KMS-11 (cell line): Measurements from ENCODE around the gene BLNK.

ENCODE experiments used
- H2AFZ ChIP-seq: fragments of 200-600 bp; sonication (generic); 2 replicates; pipeline ENCODE4 v1.6.1; 2016; ENCODE audit warnings: antibody characterized with exemption, mixed run types, low read depth
- H3K27ac ChIP-seq: fragments of 200-600 bp; sonication (generic); 2 replicates; pipeline ENCODE4 v1.6.1; 2016; ENCODE audit warnings: mild to moderate bottlenecking, mixed run types
- H3K27me3 ChIP-seq: fragments of 200-600 bp; sonication (generic); 2 replicates; pipeline ENCODE4 v1.6.1; 2017; ENCODE audit warnings: mild to moderate bottlenecking, low read depth, mixed run types, moderate library complexity; ENCODE audit not compliant: insufficient read depth
- H3K36me3 ChIP-seq: fragments of 200-600 bp; sonication (generic); 2 replicates; pipeline ENCODE4 v1.6.1; 2017; ENCODE audit warnings: mild to moderate bottlenecking, mixed run types; ENCODE audit not compliant: insufficient read depth
- H3K4me1 ChIP-seq: fragments of 200-600 bp; sonication (generic); 2 replicates; pipeline ENCODE4 v1.6.1; 2016; ENCODE audit warnings: mild to moderate bottlenecking, low read depth, mixed run types; ENCODE audit not compliant: poor library complexity, severe bottlenecking
- H3K4me2 ChIP-seq: fragments of 200-600 bp; sonication (generic); 2 replicates; pipeline ENCODE4 v1.7.0; 2016; ENCODE audit warnings: mild to moderate bottlenecking, mixed run types
- H3K4me3 ChIP-seq: fragments of 200-600 bp; sonication (generic); IDR thresholded peaks from 2 replicates; pipeline ENCODE4 v1.6.1; 2017; ENCODE audit warnings: low read depth, low read length, mixed read lengths; ENCODE audit not compliant: insufficient read depth
- H3K79me2 ChIP-seq: fragments of 200-600 bp; sonication (generic); 2 replicates; pipeline ENCODE4 v1.6.1; 2016; ENCODE audit warnings: low read depth, mixed run types; ENCODE audit not compliant: insufficient read depth
- H3K9ac ChIP-seq: fragments of 200-600 bp; sonication (generic); 2 replicates; pipeline ENCODE4 v1.6.1; 2016; ENCODE audit warnings: mild to moderate bottlenecking, mixed run types
- H4K20me1 ChIP-seq: fragments of 200-600 bp; sonication (generic); 2 replicates; pipeline ENCODE4 v1.6.1; 2016; ENCODE audit warnings: mild to moderate bottlenecking, mixed run types; ENCODE audit not compliant: insufficient read depth
- TF ChIP-seq, protein P1 (sequence below): fragments of 200-600 bp; sonication (generic); conservative IDR thresholded peaks from 2 replicates; pipeline ENCODE4 v1.6.1; 2017; ENCODE audit warnings: low read depth, mild to moderate bottlenecking, antibody characterized with exemption, low read length, moderate library complexity, mixed read lengths

The BLNK gene

DNA sequence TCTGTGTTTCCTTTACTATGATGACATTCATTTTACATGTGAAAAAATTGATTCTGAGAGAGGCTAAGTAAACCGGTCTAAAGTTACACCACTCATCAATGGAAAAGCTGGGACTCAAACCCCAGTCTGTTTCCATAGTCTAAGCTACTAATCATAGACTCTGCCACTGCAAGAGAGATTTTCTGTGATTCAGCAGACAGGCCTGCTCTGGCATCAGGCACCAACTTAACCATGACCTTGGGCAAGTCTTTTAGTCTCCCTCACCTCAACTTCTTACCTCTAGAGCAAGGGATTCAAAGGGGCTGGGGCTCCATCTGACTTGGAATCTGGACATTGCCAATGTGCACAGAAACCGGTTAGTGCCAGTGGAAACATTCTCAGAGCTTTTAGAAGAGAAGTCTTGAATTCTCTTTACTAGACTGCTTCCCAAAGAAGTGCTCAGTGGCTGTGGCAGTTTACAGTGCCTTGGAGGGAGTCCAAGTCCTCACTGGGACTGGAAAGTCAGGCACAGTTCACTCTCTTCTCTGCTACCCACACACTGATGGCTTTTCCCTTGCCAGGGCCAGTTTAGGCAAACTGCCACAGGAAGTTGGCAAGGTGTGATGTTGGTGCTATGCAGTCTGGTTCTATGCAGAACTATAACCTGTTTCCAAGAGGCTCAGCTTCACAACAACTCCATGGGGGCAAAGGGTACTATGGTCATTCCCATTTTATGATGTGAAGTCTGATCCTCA is 4.5 kb upstream of the BLNK start:
- H2AFZ ChIP-seq, result no peak overlapping the region
- H3K4me2 ChIP-seq, result no peak overlapping the region
- H4K20me1 ChIP-seq, result no peaks in the 10 kb centered on the region
- H3K4me3 ChIP-seq, result no peak overlapping the region
- H3K36me3 ChIP-seq, result no peaks in the 10 kb centered on the region
- no peak overlapping the region for H3K27ac ChIP-seq
- TF ChIP-seq, protein P1, sequence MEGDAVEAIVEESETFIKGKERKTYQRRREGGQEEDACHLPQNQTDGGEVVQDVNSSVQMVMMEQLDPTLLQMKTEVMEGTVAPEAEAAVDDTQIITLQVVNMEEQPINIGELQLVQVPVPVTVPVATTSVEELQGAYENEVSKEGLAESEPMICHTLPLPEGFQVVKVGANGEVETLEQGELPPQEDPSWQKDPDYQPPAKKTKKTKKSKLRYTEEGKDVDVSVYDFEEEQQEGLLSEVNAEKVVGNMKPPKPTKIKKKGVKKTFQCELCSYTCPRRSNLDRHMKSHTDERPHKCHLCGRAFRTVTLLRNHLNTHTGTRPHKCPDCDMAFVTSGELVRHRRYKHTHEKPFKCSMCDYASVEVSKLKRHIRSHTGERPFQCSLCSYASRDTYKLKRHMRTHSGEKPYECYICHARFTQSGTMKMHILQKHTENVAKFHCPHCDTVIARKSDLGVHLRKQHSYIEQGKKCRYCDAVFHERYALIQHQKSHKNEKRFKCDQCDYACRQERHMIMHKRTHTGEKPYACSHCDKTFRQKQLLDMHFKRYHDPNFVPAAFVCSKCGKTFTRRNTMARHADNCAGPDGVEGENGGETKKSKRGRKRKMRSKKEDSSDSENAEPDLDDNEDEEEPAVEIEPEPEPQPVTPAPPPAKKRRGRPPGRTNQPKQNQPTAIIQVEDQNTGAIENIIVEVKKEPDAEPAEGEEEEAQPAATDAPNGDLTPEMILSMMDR, result no peak
- H3K9ac ChIP-seq, result no peak overlapping the region
- H3K79me2 ChIP-seq, result no peaks in the 10 kb centered on the region
- H3K4me1 ChIP-seq, result peaks cover 14% of the 10 kb centered on the region
- H3K27me3 ChIP-seq, result no peaks in the 10 kb centered on the region

DNA sequence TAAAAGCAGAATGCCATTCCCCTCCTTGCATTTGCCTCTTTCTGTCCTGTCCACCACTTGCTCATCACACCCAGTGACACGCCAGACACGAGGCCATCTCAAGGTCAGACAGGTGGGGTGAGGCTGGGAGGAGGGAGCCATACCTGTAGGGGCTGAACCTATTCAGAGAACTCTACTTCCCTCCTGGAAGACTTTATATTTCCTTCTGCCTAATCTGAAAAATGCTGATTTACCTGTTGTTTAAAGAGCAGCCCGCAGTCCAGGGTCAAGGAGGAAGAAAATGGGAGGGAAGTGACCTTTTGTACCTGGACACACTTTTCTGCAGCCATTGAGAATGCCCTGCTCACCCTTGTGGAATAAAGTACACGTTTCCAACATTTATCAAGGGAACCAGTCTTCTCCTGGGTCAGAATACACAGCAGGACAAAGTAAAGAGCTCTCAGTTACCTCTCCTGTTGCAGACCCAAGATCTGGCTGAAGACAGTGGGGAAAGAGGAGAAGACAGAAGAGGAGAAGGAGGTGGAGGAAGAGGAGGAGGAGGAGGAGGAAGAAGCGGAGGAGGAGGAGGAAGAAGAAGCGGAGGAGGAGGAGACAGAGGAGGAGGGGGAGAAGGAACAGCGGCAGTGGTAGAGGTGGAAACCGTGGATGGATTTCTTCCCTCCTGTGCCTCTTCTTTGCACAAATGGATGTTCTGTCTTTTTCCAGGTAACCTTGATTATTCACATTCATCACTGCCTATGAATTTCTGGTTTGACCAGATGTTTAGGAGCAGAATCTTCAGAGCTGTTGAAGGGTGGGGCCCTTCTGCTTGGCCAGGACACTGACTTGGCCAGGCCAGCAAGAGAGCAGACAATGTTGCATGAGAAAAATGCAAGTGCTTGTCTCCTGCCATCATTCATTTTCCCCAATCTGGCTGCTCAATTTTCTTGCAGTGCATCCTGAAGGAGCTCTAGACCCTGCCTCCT is 1.2 kb upstream of the BLNK start:
- TF ChIP-seq, protein P1, result no peak
- peaks cover 18% of the 10 kb centered on the region for H3K4me1 ChIP-seq
- H2AFZ ChIP-seq, result no peak overlapping the region
- H3K4me3 ChIP-seq, result no peak overlapping the region
- no peaks in the 10 kb centered on the region for H4K20me1 ChIP-seq
- H3K79me2 ChIP-seq, result no peaks in the 10 kb centered on the region
- H3K27me3 ChIP-seq, result no peaks in the 10 kb centered on the region
- H3K36me3 ChIP-seq, result no peaks in the 10 kb centered on the region
- H3K27ac ChIP-seq, result no peak overlapping the region
- no peak overlapping the region for H3K4me2 ChIP-seq
- no peak overlapping the region for H3K9ac ChIP-seq

DNA sequence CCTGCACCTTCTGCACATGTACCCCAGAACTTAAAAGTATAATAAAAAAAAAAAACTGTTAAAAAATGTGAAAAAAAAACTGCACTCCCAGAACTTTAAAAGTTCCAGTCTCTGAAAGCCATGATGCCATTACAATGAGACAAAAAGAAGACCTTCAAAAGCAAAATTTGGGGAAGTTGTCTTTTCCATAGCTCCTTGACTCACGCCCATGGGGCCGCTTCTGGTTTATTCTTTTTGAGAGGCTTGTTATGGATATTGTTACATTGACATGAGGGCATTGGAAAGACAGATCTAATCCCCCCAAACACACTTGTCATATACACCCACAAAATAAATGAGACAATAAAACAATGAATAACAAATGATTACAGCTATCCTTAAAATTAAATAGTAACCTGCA is 798 bp downstream of the BLNK start:
- Histone ChIP-seq H3K4me1 (peaks cover 18% of the 10 kb centered on the region), H4K20me1 (no peaks in the 10 kb centered on the region), H3K4me3 (no peak overlapping the region), H3K79me2 (no peaks in the 10 kb centered on the region), H3K27ac (no peak overlapping the region), H3K9ac (no peak overlapping the region), H2AFZ (peak overlapping the region; percentile 55; the same call in 1 of the 2 replicates), H3K36me3 (no peaks in the 10 kb centered on the region), H3K4me2 (peak overlapping the region; percentile 33; the same call in 1 of the 2 replicates), H3K27me3 (no peaks in the 10 kb centered on the region)
- TF ChIP-seq, protein P1, result no peak

DNA sequence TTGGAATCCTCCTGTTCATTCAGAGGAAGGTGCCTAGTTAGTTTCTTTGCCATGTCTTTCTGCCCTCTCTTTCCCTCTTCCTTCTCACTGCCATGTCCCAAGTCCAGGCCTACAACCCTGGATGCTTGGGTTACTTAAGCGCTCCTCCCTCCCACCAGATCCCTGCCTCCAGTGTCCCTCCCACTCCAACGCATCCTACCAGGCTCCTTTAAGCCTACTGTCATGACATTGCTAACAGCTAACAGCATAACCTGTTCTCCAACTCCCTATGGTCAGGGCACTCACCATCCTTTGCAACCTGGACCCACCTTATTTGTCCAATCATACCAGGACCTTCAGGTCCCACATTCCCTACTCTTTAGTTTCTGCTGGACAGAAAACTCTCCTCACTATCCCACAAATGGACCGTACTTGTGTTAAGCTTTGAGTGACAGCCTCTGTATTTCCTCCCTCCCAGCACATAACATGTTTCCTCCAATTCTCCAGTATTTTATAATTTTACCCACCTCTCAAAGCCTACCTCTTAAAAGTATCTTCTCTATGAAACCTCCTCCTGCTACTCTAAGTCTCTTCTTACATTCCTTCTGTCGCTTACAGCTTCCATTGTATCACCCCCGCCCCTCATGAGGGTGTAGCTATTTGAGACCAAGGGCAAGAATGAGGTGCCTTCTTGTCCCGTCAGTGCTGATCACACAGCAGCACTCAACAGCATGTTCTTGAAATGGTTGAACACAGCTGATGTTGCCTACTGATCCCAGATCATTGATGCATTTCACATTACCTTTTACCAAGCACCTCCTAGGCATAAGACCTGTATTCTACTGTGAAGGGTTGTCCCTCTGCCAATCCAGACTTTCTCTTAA is 1.7 kb downstream of the BLNK start:
- Histone ChIP-seq H3K4me3 (no peak overlapping the region), H3K4me2 (no peak overlapping the region), H3K27me3 (no peaks in the 10 kb centered on the region), H4K20me1 (no peaks in the 10 kb centered on the region), H3K79me2 (no peaks in the 10 kb centered on the region), H3K4me1 (peaks cover 18% of the 10 kb centered on the region), H2AFZ (no peak overlapping the region), H3K27ac (no peak overlapping the region), H3K36me3 (no peaks in the 10 kb centered on the region), H3K9ac (no peak overlapping the region)
- TF ChIP-seq, protein P1, result no peak
